ENCODE measurements around the gene RSAD2. TPM values are rescaled to one million over a fixed set of nuclear protein-coding genes. Genes with fewer than 3 reads are reported as not detected.

The RSAD2 gene
- total and polyA plus RNA-seq, 9 of the 15 experiments (the other 6 are each of a cell fraction or from before 2014, with no cell fraction given) = 0.15 to 1.4 (median 0.28) TPM

- TF ChIP-seq ZNF511 (CRISPR knock-in tag; IDR thresholded peaks at IDR 0.05) = peak; percentile 90; the same call in 1 of the 2 replicates
- TF ChIP-seq, protein P1, sequence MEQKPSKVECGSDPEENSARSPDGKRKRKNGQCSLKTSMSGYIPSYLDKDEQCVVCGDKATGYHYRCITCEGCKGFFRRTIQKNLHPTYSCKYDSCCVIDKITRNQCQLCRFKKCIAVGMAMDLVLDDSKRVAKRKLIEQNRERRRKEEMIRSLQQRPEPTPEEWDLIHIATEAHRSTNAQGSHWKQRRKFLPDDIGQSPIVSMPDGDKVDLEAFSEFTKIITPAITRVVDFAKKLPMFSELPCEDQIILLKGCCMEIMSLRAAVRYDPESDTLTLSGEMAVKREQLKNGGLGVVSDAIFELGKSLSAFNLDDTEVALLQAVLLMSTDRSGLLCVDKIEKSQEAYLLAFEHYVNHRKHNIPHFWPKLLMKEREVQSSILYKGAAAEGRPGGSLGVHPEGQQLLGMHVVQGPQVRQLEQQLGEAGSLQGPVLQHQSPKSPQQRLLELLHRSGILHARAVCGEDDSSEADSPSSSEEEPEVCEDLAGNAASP (IDR thresholded peaks at IDR 0.05) = no peak
- TF ChIP-seq, protein P2, sequence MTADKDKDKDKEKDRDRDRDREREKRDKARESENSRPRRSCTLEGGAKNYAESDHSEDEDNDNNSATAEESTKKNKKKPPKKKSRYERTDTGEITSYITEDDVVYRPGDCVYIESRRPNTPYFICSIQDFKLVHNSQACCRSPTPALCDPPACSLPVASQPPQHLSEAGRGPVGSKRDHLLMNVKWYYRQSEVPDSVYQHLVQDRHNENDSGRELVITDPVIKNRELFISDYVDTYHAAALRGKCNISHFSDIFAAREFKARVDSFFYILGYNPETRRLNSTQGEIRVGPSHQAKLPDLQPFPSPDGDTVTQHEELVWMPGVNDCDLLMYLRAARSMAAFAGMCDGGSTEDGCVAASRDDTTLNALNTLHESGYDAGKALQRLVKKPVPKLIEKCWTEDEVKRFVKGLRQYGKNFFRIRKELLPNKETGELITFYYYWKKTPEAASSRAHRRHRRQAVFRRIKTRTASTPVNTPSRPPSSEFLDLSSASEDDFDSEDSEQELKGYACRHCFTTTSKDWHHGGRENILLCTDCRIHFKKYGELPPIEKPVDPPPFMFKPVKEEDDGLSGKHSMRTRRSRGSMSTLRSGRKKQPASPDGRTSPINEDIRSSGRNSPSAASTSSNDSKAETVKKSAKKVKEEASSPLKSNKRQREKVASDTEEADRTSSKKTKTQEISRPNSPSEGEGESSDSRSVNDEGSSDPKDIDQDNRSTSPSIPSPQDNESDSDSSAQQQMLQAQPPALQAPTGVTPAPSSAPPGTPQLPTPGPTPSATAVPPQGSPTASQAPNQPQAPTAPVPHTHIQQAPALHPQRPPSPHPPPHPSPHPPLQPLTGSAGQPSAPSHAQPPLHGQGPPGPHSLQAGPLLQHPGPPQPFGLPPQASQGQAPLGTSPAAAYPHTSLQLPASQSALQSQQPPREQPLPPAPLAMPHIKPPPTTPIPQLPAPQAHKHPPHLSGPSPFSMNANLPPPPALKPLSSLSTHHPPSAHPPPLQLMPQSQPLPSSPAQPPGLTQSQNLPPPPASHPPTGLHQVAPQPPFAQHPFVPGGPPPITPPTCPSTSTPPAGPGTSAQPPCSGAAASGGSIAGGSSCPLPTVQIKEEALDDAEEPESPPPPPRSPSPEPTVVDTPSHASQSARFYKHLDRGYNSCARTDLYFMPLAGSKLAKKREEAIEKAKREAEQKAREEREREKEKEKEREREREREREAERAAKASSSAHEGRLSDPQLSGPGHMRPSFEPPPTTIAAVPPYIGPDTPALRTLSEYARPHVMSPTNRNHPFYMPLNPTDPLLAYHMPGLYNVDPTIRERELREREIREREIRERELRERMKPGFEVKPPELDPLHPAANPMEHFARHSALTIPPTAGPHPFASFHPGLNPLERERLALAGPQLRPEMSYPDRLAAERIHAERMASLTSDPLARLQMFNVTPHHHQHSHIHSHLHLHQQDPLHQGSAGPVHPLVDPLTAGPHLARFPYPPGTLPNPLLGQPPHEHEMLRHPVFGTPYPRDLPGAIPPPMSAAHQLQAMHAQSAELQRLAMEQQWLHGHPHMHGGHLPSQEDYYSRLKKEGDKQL (CRISPR knock-in tag; IDR thresholded peaks at IDR 0.05; ENCODE audit: borderline replicate concordance) = no peak
- TF ChIP-seq, protein P3, sequence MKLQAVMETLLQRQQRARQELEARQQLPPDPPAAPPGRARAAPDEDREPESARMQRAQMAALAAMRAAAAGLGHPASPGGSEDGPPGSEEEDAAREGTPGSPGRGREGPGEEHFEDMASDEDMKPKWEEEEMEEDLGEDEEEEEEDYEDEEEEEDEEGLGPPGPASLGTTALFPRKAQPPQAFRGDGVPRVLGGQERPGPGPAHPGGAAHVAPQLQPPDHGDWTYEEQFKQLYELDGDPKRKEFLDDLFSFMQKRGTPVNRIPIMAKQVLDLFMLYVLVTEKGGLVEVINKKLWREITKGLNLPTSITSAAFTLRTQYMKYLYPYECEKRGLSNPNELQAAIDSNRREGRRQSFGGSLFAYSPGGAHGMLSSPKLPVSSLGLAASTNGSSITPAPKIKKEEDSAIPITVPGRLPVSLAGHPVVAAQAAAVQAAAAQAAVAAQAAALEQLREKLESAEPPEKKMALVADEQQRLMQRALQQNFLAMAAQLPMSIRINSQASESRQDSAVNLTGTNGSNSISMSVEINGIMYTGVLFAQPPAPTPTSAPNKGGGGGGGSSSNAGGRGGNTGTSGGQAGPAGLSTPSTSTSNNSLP (IDR thresholded peaks at IDR 0.05; ENCODE audit: borderline replicate concordance, low read depth, low read length) = no peak
- no peak for TF ChIP-seq SIN3B (IDR thresholded peaks at IDR 0.05; ENCODE audit: low read depth)
- TF ChIP-seq, protein P4, sequence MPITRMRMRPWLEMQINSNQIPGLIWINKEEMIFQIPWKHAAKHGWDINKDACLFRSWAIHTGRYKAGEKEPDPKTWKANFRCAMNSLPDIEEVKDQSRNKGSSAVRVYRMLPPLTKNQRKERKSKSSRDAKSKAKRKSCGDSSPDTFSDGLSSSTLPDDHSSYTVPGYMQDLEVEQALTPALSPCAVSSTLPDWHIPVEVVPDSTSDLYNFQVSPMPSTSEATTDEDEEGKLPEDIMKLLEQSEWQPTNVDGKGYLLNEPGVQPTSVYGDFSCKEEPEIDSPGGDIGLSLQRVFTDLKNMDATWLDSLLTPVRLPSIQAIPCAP (CRISPR knock-in tag; IDR thresholded peaks at IDR 0.05; ENCODE audit: borderline replicate concordance) = no peak
- no peak for TF ChIP-seq SP1 (CRISPR knock-in tag; IDR thresholded peaks at IDR 0.05)
- TF ChIP-seq MYBL2 (IDR thresholded peaks at IDR 0.05; ENCODE audit: low read depth) = no peak
- no peak for TF ChIP-seq MYBL2 (CRISPR knock-in tag; IDR thresholded peaks at IDR 0.05; ENCODE audit: borderline replicate concordance)
- TF ChIP-seq ZKSCAN1 (IDR thresholded peaks at IDR 0.05; ENCODE audit: low read depth, low read length) = no peak
- TF ChIP-seq ELK1 (CRISPR knock-in tag; IDR thresholded peaks at IDR 0.05) = no peak
- TF ChIP-seq GABPB2 (CRISPR knock-in tag; conservative IDR thresholded peaks at IDR 0.05) = no peak
- TF ChIP-seq, protein P5, sequence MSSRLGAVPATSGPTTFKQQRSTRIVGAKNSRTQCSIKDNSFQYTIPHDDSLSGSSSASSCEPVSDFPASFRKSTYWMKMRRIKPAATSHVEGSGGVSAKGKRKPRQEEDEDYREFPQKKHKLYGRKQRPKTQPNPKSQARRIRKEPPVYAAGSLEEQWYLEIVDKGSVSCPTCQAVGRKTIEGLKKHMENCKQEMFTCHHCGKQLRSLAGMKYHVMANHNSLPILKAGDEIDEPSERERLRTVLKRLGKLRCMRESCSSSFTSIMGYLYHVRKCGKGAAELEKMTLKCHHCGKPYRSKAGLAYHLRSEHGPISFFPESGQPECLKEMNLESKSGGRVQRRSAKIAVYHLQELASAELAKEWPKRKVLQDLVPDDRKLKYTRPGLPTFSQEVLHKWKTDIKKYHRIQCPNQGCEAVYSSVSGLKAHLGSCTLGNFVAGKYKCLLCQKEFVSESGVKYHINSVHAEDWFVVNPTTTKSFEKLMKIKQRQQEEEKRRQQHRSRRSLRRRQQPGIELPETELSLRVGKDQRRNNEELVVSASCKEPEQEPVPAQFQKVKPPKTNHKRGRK (tag; IDR thresholded peaks at IDR 0.05) = no peak
- no peak for TF ChIP-seq SMARCA5 (IDR thresholded peaks at IDR 0.05)
Observed at GRCh38 chr2:6917071-6917760, 39.6 kb downstream of the RSAD2 start, which contains the start of gene RNF144A (continued).
